CD4-positive, alpha-beta T cell treated with Interferon gamma for 1 hour (primary cell): ENCODE data around the gene GNA12.

Experiments used
- DNase-seq: peaks from one replicate; pipeline ENCODE4 v3.0.0-alpha.2; 2020

GNA12 gene, protein sequence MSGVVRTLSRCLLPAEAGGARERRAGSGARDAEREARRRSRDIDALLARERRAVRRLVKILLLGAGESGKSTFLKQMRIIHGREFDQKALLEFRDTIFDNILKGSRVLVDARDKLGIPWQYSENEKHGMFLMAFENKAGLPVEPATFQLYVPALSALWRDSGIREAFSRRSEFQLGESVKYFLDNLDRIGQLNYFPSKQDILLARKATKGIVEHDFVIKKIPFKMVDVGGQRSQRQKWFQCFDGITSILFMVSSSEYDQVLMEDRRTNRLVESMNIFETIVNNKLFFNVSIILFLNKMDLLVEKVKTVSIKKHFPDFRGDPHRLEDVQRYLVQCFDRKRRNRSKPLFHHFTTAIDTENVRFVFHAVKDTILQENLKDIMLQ

DNA sequence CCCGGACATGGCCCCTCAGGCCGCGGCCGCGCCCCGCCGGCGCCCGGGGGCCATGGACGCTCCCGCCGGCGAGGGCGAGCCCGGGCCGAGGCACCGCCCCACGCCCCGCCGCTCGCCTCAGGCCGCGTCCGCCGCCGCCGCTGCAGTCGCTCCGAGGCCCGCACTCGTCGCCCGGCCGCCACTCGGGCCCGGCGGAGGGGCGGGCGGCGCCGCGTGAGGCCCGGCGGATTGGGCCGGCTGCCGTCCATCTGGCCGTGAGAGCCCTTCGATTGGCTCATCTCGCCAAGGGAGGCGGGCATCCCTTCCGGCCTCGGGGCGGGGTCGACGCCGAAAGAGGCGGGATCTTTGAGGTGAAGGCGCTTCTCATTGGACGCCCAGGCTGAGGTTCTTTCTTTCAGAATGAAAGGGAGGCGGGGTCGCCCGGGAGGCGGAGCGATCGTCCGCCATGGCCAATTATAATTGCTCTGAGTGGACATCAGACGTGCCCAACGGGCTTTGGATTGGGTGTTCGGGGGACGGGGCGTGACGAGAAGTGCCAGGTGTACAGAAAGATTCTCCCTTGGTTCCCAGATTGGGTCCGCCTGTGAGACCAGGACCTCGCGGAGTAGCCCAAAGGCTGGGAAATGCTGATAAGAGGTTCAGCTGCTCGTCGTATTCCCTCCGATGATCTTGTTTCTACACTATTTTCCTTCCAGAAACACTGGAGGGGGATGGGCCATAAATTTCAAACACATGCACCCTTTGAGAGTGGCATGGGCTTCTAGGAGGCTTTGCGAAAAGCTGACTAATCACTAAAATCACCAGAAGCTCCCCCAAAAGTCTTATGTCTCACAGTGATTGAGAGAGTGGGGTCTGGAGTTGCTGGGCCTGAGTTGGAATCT, at the start of gene GNA12:
Gene GNA12, minus strand, starts transcription at position 156 of the 881 bp plus-strand sequence. Its CDS starts 147 bp downstream, at position 9.
- peak; percentile 97 for DNase-seq

DNA sequence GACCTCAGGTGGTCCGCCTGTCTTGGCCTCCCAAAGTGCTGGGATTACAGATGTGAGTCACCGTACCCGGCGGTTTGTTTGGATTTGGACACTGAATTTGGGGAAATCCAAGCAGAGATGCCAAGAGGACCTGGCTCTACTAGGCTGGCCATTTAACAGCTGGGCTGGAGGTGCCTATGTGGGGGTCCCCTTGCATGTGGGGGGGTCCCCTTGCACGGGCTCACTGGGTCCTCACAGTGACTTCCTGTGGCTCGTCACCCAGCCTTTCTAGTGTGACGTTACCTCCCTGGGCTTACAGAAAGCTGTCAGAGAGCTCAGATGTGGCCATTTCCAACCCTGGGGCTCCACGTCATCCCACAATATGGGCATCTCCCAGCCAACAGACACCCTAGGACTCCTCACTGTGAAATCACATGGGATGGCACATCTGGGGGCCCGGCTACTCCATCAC, 49.3 kb upstream of the GNA12 start:
- DNase-seq: peak; percentile 3

DNA sequence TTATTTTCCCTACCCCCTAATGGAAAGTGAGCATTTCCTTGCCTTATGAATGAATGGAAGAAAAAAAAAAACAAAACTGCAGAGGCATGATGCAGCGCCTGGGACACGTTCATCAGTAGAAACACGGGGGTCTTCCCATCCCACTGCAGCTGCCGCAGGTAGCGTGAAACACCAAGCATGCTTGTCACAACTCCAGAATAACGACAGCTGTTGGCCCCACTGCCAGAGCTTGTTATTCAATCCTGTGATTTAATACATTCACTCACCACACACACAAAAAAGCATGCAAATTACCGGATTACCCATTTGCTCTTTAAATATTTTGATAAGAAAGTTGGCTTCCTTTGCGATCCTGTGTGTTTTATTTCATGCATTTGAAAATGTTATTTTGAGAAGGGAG, 48.4 kb upstream of the GNA12 start:
- DNase-seq: no peak

DNA sequence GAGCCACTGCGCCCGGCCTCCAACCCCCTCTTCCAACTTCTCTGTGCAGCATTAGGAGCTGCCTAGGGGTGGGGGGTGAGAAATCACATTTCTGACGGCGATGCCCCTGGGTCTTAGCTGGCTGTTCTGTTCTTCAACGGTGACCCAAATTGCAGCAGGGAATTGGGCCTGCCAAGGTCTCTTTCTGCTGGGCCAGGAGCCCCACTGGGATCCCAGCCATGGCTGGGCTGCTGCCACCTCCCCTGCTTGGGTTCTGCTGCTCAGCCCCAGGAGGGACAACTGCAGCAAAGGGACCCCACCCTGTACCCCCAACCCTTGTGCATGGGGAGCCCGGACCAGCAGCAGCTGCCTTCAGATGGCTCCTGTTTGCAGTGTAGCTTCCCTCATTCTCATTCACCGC, 43.7 kb upstream of the GNA12 start:
- no peak for DNase-seq

DNA sequence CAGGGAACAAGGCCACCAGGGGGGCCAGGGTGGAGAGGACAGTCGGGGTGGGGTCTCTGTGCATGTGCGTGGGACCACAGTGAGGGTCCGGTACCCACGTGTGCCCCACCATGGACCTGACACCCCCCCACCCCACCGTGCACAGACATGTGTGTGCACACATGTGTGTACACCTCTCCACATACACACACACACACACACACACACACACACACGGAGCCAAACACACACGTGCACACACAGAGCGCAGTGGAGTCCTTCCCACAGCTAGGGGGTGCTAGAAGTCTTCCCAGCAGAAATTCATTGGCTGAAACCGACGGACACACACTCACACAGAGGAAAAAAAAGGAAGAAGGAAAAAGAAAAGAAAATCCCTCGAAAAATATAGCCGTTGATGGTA, 42.8 kb upstream of the GNA12 start:
- DNase-seq: peak; percentile 62

DNA sequence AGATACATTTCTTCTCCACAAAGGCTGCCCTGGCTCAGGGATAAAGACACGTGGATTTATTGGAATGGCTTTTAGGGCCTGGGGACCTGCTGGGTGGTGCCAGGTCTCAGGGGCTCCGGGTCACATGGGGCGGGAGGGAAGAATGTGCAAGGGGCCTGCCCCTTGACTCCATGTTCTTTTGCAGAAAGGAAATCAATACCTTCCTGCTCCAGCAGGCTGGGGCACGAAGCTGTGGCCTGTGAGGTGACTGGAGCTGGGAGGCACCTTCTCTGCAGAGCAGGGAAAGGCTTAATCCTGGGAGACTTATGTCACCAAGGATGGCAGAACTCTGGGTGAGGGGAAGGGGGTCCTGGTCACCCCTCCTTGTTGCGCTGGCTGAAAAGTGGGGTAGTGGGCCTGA, 42.3 kb upstream of the GNA12 start:
- DNase-seq: no peak

DNA sequence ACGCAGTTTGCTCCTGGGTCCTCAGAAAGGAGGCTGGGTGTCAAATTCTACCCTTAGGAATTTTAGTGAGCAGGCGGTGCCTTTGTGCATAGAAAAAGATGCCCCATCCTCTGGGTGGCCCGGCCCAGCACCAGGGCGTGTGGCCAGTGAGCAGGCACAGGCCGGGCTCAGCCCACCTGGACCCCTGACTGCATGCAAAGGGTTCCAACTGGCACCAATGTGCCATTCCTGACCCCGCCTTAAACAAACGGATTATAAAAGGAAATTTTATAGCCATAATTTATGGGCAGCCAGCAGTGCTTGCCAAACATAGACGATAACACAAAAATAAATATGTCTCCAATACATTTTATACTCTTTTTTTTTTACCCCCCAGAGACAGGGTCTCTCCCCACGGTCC, 40.1 kb upstream of the GNA12 start:
- no peak for DNase-seq

DNA sequence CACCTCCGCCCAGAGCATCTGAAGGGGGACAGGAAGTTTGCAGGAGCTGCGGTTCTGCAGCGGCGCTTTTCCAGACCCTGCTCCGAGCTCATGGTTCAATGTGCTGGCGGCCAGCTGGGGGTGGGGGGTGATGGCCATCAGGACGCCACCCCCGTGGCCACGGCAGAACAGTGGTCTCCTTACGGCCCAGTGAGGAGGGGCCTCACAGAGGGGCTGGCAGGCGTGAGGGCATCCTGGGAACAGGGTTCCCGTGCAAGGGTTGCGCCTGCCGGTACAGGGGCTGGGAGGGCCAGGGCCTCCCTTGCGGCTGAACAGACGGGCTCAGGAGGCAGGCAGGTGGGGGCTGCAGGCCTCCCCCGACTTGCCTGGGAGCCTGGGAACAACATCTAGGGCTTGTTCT, 39.0 kb upstream of the GNA12 start:
- no peak for DNase-seq

DNA sequence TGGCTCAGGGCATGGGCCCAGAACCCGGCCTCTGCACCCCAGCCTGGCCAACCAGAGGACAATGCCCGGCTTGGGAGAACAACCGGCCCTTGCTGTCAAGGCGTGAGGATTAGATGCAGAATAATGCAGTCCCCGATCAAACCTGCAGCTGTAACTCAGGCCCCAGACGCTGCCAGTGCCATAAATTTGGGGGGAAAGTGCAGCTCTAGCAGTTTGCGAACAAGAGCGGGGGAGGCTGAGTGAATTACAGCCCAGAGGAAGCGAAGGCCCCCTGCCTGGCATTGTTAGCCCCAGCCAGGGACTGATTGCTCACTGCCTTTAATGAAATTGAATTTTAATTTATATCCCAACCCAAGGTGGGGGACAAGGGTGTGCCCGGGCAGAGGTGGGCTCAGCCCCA, 38.0 kb upstream of the GNA12 start:
- DNase-seq: no peak

DNA sequence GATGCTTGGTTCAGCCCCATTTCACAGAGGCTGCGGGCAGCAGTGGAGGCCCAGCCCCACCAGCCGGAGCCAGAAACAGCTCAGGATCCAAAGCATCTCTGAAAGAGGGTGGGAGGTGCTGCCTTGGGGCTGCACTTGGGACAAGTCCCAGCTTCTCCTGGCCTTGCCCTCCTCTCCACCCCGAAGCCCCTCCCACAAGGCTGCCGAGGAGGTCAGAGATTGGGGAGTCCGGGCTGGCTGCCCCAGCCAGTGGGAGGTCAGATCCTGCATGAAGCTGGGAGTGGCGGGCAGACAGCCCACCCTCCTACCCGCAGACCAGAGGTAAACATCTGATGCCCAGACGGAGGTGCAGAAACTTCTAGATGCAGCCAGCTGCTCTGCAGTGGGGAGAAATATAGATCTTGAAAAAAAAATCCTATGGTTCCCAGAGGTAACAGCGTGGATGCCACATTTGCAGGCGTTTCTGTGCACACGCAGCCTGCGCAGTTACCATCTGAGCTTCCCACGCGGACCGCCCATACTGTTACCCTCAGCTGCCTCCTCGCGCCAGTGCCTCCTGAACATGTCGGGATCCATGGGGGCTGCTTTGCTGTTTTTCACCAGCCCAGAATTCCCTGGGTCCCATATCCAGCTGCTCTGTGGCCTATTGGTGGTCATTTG, 36.9 kb upstream of the GNA12 start:
- DNase-seq: no peak

DNA sequence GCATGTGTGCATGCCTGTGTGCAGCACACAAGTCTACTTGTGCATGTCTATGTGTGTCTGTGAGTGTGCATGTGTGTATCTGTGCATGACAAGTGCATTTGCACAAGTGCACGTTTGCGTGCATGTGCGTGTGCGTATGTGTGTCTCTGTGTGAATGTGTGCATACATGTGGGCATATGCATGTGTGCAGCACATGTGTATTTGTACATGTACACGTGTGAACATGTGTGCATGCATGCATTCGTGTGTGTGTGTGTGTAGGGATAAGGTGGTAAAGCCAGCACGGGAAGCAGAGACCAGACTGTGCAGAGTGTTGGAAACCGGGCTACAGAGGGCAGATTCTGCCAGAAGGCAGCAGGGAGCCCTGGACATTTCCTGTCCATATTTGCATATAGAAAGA, 35.9 kb upstream of the GNA12 start:
- DNase-seq: no peak

DNA sequence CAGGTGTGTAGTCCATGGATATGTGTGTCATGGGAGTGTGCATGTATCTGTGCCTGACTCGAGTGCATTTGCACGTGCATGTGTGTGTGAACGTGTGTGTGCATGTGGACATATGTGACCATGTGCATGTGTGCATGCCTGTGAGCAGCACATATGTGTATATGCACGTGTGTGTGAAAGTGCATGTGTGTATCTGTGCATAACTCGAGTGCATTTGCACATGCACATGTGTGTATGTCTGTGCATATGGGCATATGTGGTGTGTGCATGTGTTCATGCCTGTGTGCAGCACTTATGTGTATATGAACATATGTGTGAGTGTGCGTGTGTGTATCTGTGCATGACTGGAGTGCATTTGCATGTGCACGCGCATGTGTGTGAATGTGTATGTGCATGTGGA, 35.2 kb upstream of the GNA12 start:
- no peak for DNase-seq

DNA sequence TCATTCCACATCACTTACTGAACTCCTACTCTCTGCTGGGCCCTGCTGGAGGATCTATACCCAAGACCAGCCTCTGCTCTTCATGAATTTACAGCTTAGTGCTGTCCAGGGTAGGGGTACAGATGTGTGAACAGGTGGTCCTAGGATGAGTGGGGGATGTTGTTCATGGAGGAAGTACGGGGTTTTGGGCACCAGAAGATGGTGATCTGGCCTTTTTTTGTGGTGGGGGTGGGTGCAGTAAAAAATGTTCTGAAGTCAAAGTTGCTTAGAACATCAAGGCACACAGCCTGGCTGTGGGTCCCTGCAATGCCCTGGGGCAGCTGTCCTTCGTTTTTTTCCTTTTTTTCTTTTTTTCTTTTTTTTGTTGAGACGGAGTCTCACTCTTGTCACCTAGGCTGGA, 34.2 kb upstream of the GNA12 start:
- no peak for DNase-seq

DNA sequence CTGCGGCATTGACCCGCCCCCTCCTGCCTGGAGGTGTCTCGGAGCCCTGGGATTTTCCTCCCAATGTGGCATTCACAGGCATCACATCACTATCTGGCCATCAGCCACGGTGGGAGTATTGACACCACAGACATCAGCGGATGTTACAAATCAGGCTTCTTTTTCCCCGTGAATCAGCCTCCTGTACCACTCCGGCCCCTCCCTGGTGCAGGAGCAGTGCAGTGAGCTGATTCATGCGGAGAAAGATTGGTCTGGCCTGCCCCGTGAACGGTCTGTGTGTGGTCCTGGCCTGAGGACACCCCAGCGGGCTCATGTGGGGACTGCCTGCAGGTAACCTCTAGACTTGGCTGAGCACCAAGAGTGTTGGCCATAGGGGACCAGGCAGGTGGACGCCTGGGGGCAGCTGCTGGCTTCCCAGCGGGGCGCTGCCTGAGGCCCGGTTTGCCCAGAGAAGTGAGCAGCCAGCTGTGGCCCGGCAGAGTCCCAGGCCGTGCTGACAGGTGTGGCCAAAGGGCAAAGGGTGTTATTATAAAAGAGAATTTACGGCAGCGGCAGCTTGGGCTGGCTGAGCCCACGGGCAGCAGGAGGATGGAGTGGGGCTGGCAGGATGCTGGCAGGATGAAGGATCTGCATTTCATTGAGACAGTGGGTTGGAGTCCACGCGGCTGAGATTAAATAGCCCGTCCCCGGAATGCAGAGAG, 32.1 kb upstream of the GNA12 start:
- DNase-seq: no peak

DNA sequence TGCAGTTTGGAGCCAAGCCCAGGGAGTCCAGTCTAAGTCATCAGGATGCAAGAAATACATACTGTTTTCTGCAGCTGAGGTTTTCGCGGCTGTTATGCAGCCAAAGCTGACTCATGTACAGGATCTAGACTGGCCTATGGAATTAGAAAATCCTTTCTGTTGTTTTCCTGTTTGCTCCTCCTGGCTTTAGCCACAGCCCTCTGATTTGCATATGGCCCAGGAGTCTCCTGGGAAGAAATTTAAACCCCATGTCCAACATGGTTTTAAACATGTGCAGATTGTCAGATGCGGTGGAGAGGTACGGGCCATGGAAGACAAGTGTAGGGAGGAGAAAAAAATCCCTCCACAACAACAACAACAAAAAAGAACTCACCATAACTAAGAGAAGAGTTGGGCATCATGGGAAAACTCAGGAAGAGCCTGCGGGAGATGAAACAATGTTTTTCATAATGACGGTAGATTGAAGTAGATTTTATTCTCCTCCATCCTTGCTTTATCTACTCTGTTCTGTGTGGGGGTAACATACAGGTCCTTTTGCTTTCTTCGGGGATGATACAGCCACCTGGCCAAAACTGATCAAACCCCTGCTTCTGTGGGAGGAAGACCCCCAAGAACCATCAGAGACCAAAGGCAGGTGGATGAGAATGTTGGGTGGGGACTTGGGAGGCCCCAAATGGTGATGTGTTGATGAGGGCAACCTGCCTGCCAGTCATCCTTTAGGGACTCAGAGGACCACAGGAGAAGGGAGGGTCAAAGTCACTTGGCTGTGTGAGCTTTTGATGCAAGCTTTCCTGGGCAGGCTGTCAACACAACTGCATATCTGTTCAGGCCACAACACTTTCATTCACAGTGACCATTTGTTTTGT, 29.8 kb upstream of the GNA12 start:
- no peak for DNase-seq

DNA sequence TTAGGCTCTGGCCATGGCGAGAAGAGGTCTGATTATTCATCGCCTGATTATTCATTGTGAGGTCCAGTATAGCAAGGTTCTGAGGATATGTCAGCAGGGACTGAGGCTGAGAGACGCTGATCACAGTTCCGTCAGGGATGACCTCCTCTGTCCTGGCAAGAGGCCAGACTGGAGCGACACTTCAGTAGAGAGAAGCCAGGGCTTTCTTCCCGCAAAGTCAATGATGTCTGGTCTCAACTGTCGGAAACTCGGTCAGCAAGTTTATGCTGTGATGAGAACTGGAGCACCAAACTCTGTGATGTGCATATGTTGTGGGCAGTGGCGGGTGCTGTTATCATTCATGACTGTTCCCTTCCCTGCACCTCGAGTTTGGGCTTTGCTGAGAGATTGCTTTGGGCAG, 29.0 kb upstream of the GNA12 start:
- no peak for DNase-seq

DNA sequence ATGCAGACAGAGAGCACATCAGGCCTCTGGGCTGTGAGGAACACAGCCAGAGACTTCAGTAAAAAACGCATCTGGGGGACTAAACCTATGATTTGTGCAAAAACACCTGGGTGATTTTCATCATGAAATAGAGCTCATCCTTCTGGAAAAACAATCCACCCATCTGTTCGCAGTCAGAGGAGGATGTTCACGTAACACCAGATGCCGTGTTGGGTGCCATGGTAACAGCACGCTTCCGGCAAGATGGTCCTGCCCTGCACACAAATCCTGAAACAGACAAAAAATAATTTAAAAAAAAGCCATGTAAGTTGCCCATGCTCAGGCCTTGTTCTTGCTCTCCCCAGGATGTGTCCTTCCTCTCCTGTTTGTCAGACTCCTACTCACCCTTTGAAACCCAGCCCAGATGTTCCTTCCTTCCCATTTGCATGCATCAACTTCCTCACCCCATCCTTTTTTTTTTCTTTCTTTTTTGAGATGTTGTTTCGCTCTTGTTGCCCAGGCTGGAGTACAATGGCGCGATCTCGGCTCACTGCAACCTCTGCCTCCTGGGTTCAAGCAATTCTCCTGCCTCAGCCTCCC, 28.3 kb upstream of the GNA12 start:
- no peak for DNase-seq

DNA sequence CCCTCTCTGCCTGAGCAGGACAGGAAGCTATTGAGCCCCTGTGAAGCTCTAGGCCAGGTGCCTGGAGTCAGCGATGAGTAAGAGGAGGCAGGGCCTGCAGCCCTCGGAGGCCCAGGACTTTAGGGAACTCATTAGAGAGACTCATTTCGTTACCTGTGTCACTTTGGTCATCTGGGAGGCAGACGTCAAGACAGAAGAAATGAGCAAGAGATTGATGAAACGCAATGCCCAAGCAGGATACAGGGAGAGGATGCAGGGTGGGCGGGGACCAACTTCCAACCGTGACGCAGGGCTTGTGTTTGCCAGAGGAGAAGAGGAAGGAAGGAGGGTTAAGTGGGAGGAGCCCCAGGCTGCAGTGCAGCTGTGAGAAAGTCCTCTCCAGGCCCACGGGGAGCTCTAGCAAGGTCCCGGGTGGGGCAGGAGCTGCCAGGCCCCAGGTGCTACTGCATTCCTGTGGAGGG, 26.4 kb upstream of the GNA12 start:
- peak; percentile 69 for DNase-seq

DNA sequence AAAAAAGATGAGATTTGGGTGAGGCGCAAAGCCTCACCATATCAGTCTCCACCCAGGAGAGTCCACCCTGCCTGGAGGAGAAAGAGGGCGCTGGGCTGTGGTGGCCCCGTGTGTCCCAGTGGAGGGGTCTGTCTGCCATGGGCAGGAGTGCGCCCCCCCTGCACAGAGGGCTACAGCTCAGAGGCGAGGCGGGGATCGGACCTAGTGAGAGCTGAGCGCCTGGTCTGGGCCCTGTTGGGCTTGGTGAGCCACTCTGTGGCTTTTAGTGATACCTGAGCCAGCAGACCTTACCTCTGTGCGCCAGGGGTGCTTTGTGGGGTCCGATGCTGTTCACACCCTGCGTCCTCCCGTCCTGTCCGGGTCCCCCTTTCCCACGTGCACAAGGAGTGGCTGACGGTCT, 25.9 kb upstream of the GNA12 start:
- no peak for DNase-seq

DNA sequence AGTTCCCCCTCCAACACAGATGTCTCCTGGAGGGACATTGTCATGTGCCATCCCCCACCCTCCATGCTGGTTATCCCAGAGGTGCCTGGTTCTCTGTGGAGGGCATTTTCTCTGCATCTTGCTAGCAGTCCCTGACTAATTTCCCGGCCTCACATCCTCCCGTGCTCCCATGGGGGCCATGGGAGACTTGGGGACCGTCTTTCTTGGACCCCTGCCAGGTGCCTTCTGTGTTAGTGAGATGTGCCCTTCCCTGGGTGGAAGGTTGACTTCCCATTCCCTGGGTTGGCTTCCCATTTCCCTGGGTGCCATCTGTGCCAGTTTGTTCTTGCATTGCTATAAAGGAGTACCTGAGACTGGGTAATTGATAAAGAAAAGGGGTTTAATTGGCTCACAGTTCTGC, 22.5 kb upstream of the GNA12 start:
- DNase-seq: no peak

DNA sequence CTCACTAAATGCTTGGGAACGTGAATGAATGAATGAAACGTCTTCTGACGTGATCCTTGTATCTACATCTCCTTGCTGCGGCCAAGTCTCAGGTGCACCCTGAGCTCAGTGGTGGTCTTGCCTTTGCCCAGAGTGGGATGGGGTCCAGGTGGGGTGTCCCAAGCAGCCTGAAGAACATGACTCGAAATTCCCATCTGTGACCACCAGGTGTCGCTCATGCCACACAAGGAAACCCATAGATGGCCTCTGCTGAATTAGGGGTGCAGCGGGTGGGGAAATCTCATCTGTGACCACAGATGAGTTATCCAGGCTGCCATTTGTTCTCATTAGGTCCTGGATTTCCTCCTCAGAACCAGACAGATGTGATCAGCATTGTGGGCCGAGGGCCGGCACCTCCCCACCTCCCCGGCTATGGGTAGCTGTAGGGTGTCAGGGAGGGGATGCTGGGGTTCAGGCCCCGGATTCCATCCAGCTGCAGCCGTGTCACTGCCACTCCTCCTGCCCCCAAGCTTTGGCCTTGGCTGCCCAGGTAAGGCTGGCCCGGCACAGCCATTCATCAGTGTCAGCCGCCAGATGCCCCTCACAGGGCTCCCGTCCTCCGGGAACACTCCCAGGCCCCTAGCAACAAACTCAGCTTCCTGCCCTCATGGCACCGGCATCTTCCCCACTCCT, 21.0 kb upstream of the GNA12 start:
- DNase-seq: peak; percentile 65
